GM19023 (cell line): Measurements from ENCODE around the gene SCPEP1.
"Not testable (repeated sequence)": the region's sequence is repeated elsewhere in the genome, so short reads cannot be mapped to it uniquely, and the experiment has no call there.

Experiments used
- ATAC-seq: cut with Tn5 transposase; IDR thresholded peaks from one replicate; pipeline ENCODE4 v1.9.1; 2021; ENCODE audit warnings: mild to moderate bottlenecking, moderate library complexity; ENCODE audit not compliant: unreplicated experiment

The SCPEP1 gene

GRCh38 chr17:56965241-56965640 lies 12.7 kb upstream of the SCPEP1 start:
- not testable (repeated sequence) for ATAC-seq

- not testable (repeated sequence) for ATAC-seq
These were observed 12.2 kb upstream of the SCPEP1 start for GRCh38 chr17:56965681-56966080.

- ATAC-seq: no peak
These were observed 11.6 kb upstream of the SCPEP1 start for GRCh38 chr17:56966338-56966737.

GRCh38 chr17:56970974-56971373 lies 7.0 kb upstream of the SCPEP1 start:
- ATAC-seq: no peak

GRCh38 chr17:56972111-56972730 lies 5.7 kb upstream of the SCPEP1 start:
- no peak for ATAC-seq

- no peak for ATAC-seq
These were observed 4.4 kb upstream of the SCPEP1 start for GRCh38 chr17:56973520-56973919.

- ATAC-seq: no peak
These were observed 3.9 kb upstream of the SCPEP1 start for GRCh38 chr17:56974055-56974454.

- no peak for ATAC-seq
These were observed 2.3 kb upstream of the SCPEP1 start for GRCh38 chr17:56975656-56976055.

GRCh38 chr17:56976941-56977608 lies 856 bp upstream of the SCPEP1 start:
- ATAC-seq: no peak

GRCh38 chr17:56978441-56979090 lies 635 bp downstream of the SCPEP1 start:
- ATAC-seq: no peak

- no peak for ATAC-seq
These were observed 1.2 kb downstream of the SCPEP1 start for GRCh38 chr17:56979091-56979480.

GRCh38 chr17:56980526-56980925 lies 2.6 kb downstream of the SCPEP1 start:
- not testable (repeated sequence) for ATAC-seq

GRCh38 chr17:56982312-56982711 lies 4.4 kb downstream of the SCPEP1 start:
- ATAC-seq: no peak

GRCh38 chr17:56983366-56983765 lies 5.4 kb downstream of the SCPEP1 start:
- ATAC-seq: no peak

- ATAC-seq: no peak
These were observed 7.6 kb downstream of the SCPEP1 start for GRCh38 chr17:56985371-56986162.

GRCh38 chr17:56987283-56987834 lies 9.4 kb downstream of the SCPEP1 start:
- ATAC-seq: no peak

- no peak for ATAC-seq
These were observed 11.1 kb downstream of the SCPEP1 start for GRCh38 chr17:56988901-56989572.

GRCh38 chr17:56992364-56992763 lies 14.4 kb downstream of the SCPEP1 start:
- ATAC-seq: no peak

GRCh38 chr17:56994009-56994792 lies 16.3 kb downstream of the SCPEP1 start:
- ATAC-seq: no peak

- no peak for ATAC-seq
These were observed 17.8 kb downstream of the SCPEP1 start for GRCh38 chr17:56995766-56996165.
